Hepatocyte (in vitro differentiated cells): ENCODE data around the gene ENAH.

Source experiments
- EZH2 ChIP-seq: fragments of 200-600 bp; sonication (generic); IDR thresholded peaks from 2 replicates; pipeline ENCODE4 v1.6.1; 2016; ENCODE audit warnings: antibody characterized with exemption, mild to moderate bottlenecking, borderline replicate concordance
- TF ChIP-seq, protein P1 (sequence below): fragments of 200-600 bp; sonication (generic); IDR thresholded peaks from 2 replicates; pipeline ENCODE4 v1.5.1; 2016; ENCODE audit warnings: antibody characterized with exemption, mild to moderate bottlenecking; ENCODE audit not compliant: poor library complexity

DNA sequence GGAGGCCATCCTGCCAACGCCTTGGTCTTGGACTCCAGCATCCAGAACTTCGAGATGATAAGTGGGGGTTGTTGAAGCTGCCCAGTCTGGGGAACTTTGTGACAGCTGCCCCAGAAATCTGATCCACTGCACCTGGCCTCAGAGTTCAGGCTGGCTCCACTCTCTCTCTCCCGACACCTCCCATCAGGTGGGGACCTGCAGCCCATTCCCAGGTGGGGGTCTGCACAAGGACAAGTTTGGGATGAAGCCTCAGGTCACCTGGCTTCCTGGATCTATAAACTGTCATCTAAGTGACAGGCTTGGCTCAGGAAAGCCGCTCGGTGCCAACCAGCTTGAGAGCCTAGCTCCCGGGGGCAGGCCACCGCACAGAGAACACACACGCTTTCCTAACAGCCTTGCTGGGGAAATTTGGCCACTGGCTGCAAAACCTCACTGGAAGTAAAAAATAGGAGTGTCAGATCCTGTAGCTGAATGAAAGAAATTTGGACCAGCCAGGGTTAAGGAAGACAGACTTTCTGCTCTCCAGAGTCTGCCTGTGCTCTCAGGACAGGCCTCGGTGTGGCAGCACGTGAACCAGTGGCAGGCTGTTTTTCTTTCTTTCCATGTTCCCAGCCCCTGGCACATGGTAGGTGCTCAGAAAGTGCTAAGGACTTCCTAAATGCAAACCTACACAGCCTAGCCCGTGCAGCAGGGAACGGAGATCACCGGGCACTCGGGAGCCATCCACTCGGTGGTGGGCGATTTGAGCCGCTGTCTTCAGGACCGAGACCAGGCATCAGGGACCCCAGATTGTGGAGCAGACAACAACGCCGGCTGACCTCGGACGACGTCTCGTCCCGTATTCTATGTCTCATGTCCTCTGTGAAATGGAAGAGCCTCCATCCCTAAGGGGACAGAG, 182.5 kb downstream of the ENAH start:
- TF ChIP-seq, protein P1, sequence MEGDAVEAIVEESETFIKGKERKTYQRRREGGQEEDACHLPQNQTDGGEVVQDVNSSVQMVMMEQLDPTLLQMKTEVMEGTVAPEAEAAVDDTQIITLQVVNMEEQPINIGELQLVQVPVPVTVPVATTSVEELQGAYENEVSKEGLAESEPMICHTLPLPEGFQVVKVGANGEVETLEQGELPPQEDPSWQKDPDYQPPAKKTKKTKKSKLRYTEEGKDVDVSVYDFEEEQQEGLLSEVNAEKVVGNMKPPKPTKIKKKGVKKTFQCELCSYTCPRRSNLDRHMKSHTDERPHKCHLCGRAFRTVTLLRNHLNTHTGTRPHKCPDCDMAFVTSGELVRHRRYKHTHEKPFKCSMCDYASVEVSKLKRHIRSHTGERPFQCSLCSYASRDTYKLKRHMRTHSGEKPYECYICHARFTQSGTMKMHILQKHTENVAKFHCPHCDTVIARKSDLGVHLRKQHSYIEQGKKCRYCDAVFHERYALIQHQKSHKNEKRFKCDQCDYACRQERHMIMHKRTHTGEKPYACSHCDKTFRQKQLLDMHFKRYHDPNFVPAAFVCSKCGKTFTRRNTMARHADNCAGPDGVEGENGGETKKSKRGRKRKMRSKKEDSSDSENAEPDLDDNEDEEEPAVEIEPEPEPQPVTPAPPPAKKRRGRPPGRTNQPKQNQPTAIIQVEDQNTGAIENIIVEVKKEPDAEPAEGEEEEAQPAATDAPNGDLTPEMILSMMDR: no peak
- no peak for TF ChIP-seq EZH2
